NT2/D1 (cell line): Measurements from ENCODE around the gene CINP.

Experiments
- SUZ12 ChIP-seq: IDR thresholded peaks from 2 replicates; pipeline ENCODE4 v1.6.1; 2011; ENCODE audit not compliant: insufficient read length, insufficient read depth; ENCODE audit errors: extremely low read depth
- ZNF274 ChIP-seq: IDR thresholded peaks from 2 replicates; pipeline ENCODE4 v1.6.1; 2011; ENCODE audit warnings: mild to moderate bottlenecking, low read depth, low read length

- TF ChIP-seq SUZ12 = no peak
- no peak for TF ChIP-seq ZNF274
Measured at GRCh38 chr14:102377696-102378095, 15.0 kb upstream of the CINP start.
